Right forelimb (tissue), 1 donor: ENCODE data around the gene GPR160.
"Not testable (repeated sequence)": the region's sequence is repeated elsewhere in the genome, so short reads cannot be mapped to it uniquely, and the experiment has no call there.

Source experiments
- DNase-seq: peaks from one replicate; pipeline ENCODE4 v3.0.0-alpha.2; 2018

Gene GPR160

GRCh38 chr3:170037463-170038433 is at the start of gene GPR160:
TSS of gene GPR160 (plus strand) at chr3:170037995. CDS start at chr3:170083973, 45,978 bp downstream.
- DNase-seq, result peak; percentile 60

DNA sequence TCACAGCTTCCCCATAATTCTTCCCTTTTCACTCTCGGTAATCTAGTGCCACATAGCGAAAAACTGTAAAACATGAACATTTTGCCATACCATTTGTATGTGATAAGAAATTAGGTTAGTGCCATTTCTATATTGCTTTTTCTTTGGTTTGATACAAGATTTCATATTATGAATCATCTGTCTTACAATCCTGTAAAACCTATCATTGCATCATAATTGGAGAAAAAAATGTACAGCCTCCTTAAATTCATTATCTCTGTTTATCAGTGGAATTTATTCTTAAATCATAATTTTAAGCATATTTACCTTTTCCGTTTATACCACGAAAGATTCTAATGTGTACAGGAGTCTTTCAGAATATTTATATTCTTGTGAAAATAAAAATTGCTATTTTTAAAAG is 47.4 kb upstream of the GPR160 start:
- no peak for DNase-seq

DNA sequence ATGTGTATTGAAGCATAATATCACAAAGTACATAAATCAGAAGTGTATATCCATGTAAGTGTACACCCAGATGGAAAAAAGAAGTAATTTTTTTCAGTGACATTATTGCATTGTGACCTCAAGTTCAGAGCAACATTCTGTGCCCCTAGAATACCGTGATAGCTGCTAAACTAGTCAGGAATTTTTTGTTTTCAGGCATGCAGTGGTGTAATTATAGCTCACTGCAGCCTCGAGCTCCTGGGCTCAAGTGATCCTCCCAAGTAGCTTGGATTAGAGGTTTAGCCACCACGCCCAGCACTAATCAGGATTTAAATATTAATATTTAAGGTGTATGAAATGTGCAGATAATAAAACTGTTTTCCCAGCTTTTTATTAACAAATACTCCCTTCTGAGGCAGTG is 45.6 kb upstream of the GPR160 start:
- no peak for DNase-seq

GRCh38 chr3:169992781-169993180 is 45.0 kb upstream of the GPR160 start:
- no peak for DNase-seq

DNA sequence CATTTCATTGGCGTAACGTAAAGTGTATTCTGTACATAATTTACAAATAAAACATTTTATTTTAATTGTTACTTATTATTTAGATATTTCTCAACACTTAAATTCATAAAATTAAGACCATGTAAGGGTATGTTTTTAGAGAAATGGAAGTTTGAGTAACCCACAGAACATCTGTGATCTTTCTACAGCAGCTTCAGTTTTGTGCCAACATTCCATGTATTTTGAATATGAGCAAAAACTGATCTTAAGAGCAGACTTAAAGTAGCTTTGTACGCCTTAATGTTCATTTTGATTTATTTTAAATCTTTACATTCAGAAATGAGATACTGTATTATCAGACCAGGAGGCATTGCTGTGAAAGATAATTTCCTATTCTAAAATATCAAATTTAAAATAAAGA is 44.0 kb upstream of the GPR160 start:
- DNase-seq, result no peak

GRCh38 chr3:169996063-169996462 is 41.7 kb upstream of the GPR160 start:
- DNase-seq, result no peak

- no peak for DNase-seq
These were observed 39.1 kb upstream of the GPR160 start for GRCh38 chr3:169998668-169999131.

DNA sequence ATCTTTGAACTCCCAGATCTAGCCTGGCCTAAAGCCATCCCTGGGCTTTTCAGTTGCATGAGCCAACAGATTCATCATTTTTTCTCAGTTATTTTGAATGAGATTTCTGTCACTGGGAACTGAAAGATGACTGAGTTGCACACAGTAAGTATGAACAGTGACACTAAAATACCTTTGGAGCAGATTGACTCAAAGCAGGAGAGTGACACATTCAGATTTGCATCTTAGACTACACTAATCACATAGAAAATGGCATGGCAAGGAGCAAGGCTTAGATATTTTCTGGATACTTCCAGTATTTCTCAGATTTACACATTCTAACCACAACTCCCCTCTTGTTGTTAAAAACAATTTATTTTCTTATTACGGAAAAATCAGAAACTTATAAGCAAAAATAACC is 38.4 kb upstream of the GPR160 start:
- DNase-seq, result no peak

DNA sequence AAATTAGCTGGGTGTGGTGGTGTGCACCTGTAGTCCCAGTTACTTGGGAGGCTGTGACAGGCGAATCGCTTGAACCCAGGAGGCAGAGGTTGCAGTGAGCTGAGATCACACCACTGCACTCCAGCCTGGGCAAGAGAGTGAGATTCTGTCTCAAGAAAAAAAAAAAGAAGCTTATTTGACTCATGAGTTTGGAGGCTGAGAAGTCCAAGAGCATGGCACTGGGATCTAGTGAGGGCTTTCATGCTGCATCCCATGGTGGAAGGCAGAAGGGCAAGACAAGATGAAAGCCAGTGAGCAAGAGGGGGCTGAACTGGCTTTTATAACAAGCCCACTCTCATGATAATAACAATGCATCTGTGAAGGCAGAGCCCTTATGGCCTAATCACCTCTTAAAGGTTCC is 37.7 kb upstream of the GPR160 start:
- no peak for DNase-seq

DNA sequence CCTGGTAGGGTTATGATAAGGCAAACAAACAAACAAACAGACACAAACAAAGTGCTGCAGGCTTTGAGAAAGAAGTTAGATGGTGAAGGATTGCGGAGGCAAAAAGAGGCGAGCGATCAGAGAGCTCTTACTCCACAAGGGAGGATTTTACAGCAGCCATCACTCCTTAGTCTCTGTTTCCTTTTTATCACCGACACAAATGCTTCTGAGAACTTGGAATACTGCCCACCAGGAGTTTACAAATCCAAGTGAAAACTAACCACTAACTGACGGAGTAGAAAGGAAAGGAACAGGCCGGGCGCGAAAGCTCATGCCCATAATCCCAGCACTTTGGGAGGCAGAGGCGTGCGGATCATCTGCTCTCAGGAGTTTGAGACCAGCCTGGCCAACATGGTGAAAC is 35.6 kb upstream of the GPR160 start:
- no peak for DNase-seq

DNA sequence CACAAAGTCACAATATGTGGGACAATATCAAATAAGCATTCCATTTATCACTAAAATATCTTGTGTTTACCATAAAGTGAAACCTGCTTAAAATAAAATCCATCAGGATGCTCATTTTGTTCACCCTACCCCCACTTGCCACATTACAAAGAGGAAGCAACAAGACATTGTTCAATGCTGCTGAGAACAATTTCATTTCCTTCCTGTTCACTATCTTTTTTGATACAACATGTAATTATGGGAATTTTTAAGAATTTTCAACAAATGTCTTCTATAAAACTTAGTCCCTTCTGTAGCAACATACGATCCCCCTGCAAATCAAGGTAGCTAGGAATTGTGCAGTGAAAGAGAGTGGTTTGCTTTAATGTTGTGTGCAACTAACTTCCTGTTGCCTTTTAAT is 34.9 kb upstream of the GPR160 start:
- DNase-seq, result no peak

GRCh38 chr3:170003881-170004356 is 33.9 kb upstream of the GPR160 start:
- DNase-seq, result no peak

DNA sequence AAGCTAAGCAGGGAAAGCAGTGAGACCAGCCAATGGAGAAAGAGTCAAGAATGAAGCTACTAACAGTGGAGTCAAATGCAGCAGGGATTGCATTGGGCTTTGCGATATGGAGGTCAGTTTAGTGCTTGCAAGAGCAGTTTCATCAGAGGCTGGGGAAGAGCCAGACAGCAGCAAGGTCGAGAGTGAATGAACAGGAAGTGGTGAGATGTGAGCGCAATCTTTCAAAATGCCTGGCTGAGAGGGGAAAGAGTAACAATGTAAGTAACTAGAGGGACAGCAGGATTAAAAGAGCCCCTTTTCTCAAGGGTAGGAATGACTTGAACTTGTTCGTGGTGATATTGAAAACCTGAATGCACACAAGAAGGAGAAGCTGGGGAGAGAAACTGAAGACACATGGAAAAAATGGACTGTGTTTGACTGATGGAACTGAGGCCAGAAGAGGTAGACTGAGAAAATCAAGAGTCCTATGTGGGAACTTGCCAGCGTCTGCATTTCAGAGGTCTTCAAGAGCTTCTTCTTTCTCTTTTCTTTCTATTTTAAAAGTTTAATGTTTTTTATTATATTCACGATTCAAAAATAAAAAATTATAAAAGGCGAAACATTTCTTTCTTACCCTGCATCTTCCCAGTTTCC is 30.6 kb upstream of the GPR160 start:
- no peak for DNase-seq

DNA sequence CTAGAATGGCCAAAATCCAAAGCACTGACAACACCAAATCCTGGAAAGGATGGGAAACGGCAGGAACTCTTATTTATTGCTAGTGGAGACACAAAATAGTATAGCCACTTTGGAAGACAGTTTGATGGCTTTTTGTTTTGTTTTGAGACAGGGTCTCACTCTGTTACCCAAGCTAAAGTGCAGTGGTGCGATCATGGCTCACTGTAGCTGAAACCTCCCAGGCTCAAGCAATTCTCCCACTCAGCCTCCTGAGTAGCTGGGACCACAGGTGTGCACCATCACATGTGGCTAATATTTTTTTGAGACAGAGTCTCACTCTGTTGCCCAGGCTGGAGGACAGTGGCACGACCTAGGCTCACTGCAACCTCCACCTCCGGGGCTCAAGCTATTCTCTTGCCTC is 27.3 kb upstream of the GPR160 start:
- DNase-seq, result no peak

DNA sequence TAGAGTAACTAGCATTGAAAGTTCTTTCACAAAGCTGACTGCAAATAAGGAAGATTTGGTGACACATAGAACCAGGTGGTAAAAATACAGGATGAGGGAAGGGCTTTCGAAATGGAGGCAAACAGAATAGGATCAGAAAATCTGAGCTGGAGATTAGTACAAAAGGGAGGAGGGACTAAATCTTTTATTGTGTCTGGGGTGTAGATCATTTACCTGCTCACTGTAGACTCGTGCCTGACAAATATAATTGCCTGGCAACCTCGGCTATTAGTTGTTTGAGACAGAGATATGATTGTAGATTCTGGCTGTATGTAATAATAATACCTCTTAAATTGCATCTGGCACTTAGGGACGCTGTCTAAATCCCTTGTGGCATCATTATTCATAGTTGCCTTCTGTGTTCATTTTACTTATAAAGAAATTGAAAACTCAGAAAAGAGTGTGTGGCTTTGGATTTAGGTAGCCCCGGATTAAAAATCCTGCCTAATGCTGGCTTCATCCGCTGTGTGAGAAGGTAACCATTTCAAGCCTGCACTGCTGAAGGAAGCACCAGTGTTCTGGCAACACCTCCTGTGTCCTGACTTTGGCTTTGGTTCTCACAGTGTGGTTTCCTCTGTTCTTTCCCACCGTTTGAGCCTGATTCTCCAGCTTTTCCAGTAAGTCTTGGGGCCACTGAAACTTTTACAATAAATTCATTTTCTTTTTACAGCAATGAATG is 25.0 kb upstream of the GPR160 start:
- DNase-seq, result no peak

DNA sequence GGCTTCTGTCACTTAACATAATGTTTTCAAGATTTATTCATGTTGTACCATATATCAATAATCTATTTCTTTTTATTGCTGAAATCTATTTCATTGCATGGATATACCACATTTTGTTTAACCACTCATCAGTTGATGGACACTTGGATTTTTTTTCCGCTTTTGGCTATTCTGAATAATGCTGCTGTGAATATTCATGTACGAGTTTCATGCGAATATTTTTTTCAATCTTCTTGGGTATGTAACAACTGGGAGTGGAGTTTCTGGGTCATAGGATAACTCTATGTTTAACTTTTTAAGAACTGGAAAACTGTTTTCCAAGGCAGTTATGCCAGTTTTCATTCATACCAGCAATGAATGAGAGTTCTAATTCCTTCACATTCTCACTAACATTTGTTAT is 21.7 kb upstream of the GPR160 start:
- DNase-seq, result no peak

- not testable (repeated sequence) for DNase-seq
These were observed 18.5 kb upstream of the GPR160 start for GRCh38 chr3:170019306-170019705.

- no peak for DNase-seq
These were observed 16.7 kb upstream of the GPR160 start for GRCh38 chr3:170021083-170021482.

- DNase-seq, result no peak
These were observed 15.5 kb upstream of the GPR160 start for GRCh38 chr3:170022336-170022735.

- no peak for DNase-seq
These were observed 14.6 kb upstream of the GPR160 start for GRCh38 chr3:170023165-170023564.

DNA sequence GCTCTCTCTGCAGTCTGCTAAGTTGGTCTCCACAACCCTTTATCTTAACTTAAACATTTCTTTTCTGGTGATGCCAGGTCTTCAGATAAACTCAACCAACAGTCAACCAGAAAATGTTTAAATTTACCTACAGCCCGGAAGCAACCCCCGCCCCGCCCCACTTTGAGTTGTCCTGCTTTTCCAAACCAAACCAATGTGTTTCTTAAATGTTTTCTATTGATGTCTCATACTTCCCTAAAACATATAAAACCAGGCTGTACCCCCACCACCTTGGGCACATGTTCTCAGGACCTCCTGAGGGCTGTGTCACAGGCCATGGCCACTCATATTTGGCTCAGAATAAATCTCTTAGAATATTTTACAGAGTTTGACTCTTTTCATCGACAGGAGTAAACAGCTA is 13.2 kb upstream of the GPR160 start:
- no peak for DNase-seq

DNA sequence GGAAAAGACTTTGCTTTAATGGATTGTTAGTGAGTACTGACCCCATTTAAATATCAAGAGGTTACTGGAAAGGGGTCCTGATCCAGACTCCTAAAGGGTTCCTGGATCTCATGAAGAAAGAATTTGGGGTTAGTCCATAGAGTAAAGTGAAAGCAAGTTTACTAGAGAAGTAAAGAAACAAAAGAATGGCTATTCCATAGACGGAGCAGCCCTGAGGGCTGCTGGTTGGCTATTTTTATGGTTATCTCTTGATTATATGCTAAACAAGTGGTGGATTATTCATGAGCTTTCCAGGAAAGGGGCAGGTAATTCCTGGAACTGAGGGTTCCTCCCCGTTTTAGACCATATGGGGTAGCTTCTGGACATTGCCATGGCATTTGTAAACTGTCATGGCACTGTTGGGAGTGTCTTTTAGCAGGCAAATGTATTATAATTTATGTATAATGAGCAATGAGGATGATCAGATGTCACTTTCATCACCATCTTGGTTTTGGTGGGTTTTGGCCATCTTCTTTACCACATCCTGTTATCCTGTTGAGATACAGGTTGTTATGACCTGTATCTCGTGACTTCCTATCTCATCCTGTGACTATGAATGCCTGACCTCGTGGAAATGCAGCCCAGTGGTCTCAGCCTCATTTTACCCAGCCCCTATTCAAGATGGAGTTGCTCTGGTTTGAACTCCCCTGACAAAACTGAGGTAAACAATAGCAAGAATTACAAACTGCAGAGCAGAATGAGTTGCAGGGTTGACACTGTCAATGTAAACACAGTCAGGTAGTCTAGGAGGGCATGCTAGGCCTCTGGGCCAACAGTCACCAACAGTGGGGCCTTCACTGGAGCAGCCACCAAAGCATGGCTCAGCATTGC is 10.3 kb upstream of the GPR160 start:
- DNase-seq, result no peak
